IPS-15b (cell line): ENCODE results near the gene XAGE5.
"Not testable (repeated sequence)": the region's sequence is repeated elsewhere in the genome, so short reads cannot be mapped to it uniquely, and the experiment has no call there.

Experiments
- H3K27me3 ChIP-seq: one replicate; pipeline ENCODE4 v1.6.1; 2013; ENCODE audit warnings: low read length; ENCODE audit not compliant: control insufficient read depth, insufficient read depth
- H3K36me3 ChIP-seq: one replicate; pipeline ENCODE4 v1.6.1; 2013; ENCODE audit warnings: low read length; ENCODE audit not compliant: control insufficient read depth, insufficient read depth
- H3K4me1 ChIP-seq: one replicate; pipeline ENCODE4 v1.6.1; 2013; ENCODE audit warnings: mild to moderate bottlenecking, low read length; ENCODE audit not compliant: control insufficient read depth, insufficient read depth
- H3K4me3 ChIP-seq: one replicate; pipeline ENCODE4 v1.5.1; 2013; ENCODE audit warnings: low read depth, low read length
- H3K9ac ChIP-seq: one replicate; pipeline ENCODE4 v1.6.1; 2013; ENCODE audit warnings: low read depth, mild to moderate bottlenecking, low read length
- H3K9me3 ChIP-seq: one replicate; pipeline ENCODE4 v1.6.1; 2013; ENCODE audit warnings: mild to moderate bottlenecking, low read length; ENCODE audit not compliant: control insufficient read depth, insufficient read depth

XAGE5 gene, protein sequence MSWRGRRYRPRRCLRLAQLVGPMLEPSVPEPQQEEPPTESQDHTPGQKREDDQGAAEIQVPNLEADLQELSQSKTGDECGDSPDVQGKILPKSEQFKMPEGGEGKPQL

DNA sequence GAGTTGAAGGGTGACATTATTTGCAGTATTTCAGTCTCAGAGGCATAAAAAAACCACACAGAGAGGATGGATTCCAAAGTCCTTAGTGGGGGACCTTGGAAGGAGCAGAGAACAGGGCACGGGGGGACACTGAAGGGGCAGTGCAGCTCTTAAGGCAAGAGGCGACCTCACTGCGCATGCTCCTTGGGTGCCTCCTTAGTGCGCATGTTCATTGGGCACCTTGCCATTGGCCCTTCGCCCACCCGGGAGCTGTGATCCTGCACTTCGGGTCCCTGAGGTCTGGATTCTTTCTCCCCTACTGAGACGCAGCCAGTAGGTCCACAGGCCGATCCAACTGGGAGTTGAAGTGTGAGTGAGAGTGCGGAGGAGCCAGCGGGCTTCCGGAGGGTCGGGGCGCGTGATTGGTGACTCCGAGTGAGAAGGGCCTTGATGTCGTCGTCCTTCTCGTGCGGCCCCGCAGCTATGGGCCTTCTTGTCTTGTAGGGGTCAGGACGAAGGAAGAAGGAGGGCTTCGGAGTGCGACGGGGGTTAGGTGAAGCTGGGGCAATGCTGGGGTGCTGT lies at the start of gene XAGE5:
Gene XAGE5, plus strand, starts transcription at position 223 of the 561 bp plus-strand sequence. CDS start 1,280 bp downstream, outside the sequence.
- Histone ChIP-seq H3K9me3 (no peaks in the 10 kb centered on the region), H3K36me3 (no peaks in the 10 kb centered on the region), H3K4me1 (no peaks in the 10 kb centered on the region), H3K4me3 (no peak within 1 kb of the TSS), H3K9ac (no peak within 1 kb of the TSS), H3K27me3 (no peaks in the 10 kb centered on the region)

DNA sequence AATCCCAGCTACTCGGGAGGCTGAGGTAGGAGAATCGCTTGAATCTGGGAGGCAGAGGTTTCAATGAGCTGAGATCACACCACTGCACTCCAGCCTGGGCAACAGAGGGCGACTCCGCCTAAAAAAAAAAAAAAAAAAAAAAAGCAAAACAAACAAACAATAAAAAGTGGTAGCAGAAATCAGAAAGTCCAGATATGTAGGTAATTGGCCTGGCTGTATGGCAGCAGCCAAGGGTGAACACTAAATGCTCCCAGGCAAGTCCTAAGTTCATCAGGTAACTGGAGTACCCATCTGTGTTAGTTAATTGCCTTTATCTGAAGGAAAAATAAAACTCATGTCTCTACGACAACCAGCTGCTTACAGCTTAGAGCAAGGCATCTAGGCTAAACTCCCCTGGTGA lies 45.1 kb upstream of the XAGE5 start:
- not testable (repeated sequence) for H3K9me3 ChIP-seq, H3K36me3 ChIP-seq, H3K4me1 ChIP-seq, H3K9ac ChIP-seq, H3K4me3 ChIP-seq, H3K27me3 ChIP-seq

DNA sequence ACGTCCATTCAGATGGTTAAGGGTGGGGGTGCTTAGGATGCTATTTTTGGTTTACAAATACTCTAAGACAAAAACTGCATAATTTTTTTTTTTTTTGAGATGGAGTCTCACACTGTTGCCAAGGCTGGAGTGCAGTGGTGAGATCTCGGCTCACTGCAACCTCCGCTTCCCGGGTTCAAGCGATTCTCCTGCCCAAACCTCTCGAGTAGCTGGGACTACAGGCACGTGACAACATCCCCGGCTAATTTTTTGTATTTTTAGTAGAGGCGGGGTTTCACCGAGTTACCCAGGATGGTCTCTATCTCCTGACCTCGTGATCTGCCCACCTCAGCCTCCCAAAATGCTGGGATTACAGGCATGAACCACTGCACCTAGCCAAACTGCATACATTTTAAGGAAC lies 37.6 kb upstream of the XAGE5 start:
- H3K27me3 ChIP-seq, H3K9ac ChIP-seq, H3K9me3 ChIP-seq, H3K36me3 ChIP-seq, H3K4me1 ChIP-seq, H3K4me3 ChIP-seq: not testable (repeated sequence)

DNA sequence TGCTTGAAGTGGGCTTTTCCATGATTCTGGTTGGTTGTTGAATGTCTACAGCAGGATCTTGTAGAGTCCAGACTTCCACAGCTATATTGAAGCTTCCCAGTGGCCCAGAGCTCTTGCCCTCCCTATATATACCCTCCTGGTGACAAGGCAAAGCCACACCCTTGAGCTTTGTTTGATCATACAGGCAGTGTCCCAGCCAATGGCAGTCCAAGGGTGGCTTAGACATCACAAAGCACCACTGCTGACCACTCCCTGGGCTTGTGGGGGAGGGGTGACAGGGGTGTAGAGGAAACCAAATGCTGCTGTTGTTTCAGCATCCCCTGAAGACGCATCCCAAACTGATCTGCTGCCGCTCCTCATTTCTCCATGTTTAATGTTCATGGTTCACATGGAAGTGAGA lies 13.8 kb upstream of the XAGE5 start, which contains the start of gene SPANXN5:
Gene SPANXN5, minus strand, starts transcription at position 101 of the 400 bp plus-strand sequence. Its CDS starts 79 bp downstream, at position 22.
- not testable (repeated sequence) for H3K36me3 ChIP-seq, H3K27me3 ChIP-seq, H3K9ac ChIP-seq, H3K4me1 ChIP-seq, H3K9me3 ChIP-seq, H3K4me3 ChIP-seq

DNA sequence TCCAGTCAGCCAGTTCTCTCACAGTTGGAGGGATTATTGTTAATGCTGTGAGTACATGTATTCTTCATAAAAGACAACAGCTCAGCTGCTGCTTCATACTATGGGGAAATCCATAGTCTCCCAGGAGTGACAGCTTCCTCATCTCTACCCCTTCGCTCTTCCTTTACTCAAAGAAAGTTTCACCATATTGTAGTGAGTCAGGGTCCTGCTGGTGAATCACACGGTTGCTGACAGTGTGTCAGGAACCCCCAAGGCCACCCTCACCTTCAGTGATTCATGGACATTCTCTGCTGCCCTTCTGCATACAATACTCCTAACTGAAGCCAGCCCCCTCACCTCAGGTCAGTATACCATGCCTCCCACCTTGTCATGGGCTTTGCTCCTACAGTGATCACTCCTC lies 6.2 kb upstream of the XAGE5 start:
- H3K9ac ChIP-seq, H3K4me1 ChIP-seq, H3K36me3 ChIP-seq, H3K27me3 ChIP-seq, H3K9me3 ChIP-seq, H3K4me3 ChIP-seq: not testable (repeated sequence)

DNA sequence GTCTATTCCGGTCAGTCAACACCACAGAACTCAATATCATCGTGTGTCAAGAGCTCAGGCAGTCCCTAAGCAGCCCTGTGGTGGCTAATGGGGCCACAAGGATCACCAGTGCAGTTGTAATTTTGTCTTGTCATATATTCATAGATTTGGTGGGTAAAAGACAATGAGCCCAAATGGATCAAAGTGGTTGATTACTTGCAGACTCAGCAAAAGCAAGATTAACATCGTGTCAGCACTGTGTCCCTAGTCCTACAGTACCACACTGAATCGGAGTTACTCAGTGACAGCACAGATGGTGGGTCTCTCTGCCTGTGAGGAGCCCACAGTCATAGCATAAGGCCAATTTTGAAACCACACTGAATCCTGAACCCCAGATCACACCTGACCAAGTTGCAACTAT lies 8.7 kb downstream of the XAGE5 start:
- no peaks in the 10 kb centered on the region for H3K36me3 ChIP-seq
- no peaks in the 10 kb centered on the region for H3K4me1 ChIP-seq
- no peaks in the 10 kb centered on the region for H3K27me3 ChIP-seq
- no peak overlapping the region for H3K4me3 ChIP-seq
- no peaks in the 10 kb centered on the region for H3K9me3 ChIP-seq
- H3K9ac ChIP-seq, result no peak overlapping the region

DNA sequence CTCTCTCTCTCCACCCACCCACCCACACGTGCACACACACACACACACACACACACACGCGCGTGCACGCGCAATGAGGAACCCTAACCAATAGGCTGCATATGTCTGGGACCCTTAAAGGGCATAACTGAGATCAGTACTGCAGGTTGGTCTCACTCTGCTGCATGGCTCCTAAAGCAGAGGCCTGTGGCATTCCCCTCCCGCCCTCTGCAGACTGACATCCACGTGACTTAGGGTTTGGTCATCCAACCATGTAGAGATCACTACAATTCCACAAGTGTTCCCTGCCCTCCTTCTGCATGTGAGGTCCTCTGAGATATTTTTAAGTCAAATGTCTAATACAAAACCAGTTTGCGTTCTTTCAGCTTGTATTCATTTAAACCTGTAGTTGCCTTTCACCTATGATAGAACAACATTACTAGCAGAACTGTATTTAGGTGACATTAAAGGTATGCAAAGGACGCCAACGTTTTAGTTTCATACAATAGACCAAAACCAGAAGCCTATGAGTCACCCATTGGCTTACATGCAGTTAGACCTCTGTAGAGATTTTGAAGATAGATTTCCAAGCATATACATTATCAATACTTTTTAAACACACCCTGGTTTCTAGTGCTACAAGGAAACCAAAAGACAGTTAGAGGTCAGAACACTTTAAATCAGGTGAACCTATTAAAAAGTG lies 10.1 kb downstream of the XAGE5 start:
- no peaks in the 10 kb centered on the region for H3K27me3 ChIP-seq
- H3K9me3 ChIP-seq, result no peaks in the 10 kb centered on the region
- H3K4me3 ChIP-seq, result no peak overlapping the region
- H3K4me1 ChIP-seq, result no peaks in the 10 kb centered on the region
- no peaks in the 10 kb centered on the region for H3K36me3 ChIP-seq
- no peak overlapping the region for H3K9ac ChIP-seq

DNA sequence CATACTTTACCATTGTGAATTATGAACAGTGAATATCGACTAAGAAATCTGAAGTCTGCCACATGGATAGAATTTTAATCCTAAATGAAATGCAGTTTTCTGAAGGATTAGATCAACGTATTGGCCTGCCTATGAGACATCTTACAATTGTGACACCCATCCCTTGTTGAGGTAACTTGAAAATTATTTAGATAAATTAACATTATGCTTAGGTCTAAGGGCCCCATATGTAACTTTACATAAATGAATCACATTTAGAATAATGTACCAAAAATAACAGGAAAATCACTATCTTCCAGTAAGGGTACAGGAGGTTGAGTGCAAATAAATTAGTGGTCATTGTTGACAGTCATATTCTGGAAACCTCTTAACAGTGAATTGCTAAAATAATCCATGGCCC lies 13.5 kb downstream of the XAGE5 start:
- H3K9ac ChIP-seq, result no peak overlapping the region
- no peaks in the 10 kb centered on the region for H3K9me3 ChIP-seq
- no peaks in the 10 kb centered on the region for H3K27me3 ChIP-seq

DNA sequence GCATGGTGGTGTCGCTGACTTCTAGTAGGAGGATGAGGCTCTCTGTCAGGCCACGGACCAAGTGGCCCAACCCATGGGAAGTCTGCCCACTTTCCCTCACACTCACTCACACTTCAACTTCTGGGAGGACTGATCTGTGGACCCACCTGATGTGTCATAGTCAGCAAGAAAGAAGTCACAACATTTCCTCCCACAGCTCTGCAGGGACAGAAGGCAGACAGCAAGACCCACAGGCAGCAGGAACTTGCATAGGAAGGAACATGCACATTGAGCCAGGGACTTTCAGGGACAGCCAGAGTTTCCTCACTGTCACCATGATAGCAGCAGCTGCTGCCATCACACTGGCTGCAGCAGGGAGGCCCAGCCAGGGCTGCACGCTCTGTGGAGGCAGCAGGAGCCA lies 19.5 kb downstream of the XAGE5 start:
- Histone ChIP-seq H3K36me3 (no peaks in the 10 kb centered on the region), H3K9me3 (peaks cover 7% of the 10 kb centered on the region), H3K4me1 (no peaks in the 10 kb centered on the region), H3K9ac (no peak overlapping the region), H3K4me3 (no peak overlapping the region), H3K27me3 (no peaks in the 10 kb centered on the region)

More for the DNA sequence above, 13.5 kb downstream of the XAGE5 start:
- H3K4me1 ChIP-seq, result no peaks in the 10 kb centered on the region
- no peak overlapping the region for H3K4me3 ChIP-seq
- no peaks in the 10 kb centered on the region for H3K36me3 ChIP-seq

DNA sequence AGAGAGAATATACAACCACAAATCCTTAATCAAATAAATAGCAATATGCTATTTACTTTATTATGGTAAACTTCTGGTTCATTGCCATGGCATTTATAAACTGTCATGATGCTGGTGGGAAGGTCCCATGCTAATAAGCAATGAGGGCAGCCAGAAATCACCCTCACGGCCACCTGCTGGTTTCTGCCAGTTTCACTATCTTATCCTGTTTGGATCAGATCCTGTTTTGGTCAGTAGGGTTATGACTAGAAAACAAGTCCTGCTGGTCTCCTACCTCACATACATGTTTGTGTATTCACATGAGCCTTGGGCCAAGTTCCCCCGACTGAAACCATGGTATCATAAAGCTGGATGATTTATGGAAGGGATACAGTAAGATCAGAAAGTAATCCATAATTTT lies 28.1 kb downstream of the XAGE5 start:
- no peak overlapping the region for H3K9ac ChIP-seq
- no peaks in the 10 kb centered on the region for H3K27me3 ChIP-seq
- H3K4me1 ChIP-seq, result no peaks in the 10 kb centered on the region
- no peak overlapping the region for H3K4me3 ChIP-seq
- H3K36me3 ChIP-seq, result no peaks in the 10 kb centered on the region
- H3K9me3 ChIP-seq, result no peaks in the 10 kb centered on the region

DNA sequence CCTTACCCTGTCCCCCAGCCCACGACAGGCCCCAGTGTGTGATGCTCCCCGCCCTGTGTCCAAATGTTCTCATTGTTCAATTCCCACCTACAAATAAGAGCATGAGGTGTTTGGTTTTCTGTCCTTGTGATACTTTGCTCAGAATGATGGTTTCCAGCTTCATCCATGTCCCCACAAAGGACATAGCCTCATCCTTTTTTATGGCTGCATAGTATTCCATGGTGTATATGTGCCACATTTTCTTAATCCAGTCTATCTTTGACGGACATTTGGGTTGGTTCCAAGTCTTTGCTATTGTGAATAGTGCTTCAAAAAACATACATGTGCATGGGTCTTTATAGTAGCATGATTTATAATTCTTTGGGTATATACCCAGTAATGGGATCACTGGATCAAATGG lies 32.5 kb downstream of the XAGE5 start:
- not testable (repeated sequence) for H3K9me3 ChIP-seq, H3K4me1 ChIP-seq, H3K9ac ChIP-seq, H3K36me3 ChIP-seq, H3K4me3 ChIP-seq, H3K27me3 ChIP-seq

DNA sequence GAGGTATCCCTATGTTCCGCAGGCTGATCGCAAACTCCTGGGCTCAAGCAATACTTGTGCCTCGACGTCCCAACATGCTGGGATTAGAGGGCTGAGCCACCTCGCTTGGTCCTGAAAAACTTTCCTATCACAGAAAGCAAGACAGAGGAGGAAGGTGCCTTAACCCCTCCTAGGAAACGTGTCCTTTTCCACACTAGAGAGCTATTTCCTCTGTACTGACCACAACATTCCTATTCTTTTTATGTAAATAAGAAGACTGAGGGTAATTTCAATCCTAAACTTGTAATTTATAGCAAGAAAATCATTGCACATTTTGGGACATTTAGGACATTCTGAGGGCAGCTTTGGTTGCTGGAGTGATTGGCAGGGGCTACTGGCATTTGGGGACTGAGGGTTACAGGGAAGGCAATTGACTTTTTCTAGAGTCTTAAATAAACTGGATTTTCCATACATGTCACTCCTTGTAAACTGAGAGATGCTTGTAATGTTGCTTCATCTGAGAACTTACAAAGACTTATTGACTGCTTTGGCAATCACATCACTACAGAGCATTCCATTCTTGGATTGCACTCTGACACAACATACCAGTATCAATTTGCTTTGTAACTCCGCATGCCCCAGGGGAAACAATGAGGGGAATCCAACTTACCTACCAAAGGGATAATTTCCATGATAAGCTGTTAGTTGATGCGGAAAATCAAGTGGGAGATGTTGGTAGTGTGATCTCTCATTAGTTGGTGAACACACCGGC lies 41.2 kb downstream of the XAGE5 start:
- Histone ChIP-seq H3K4me1 (no peaks in the 10 kb centered on the region), H3K36me3 (no peaks in the 10 kb centered on the region), H3K27me3 (no peaks in the 10 kb centered on the region), H3K4me3 (no peak overlapping the region), H3K9me3 (no peaks in the 10 kb centered on the region), H3K9ac (no peak overlapping the region)
